HAP-1 (cell line): ENCODE data around the gene TSPAN2.

ENCODE experiments used
- DNase-seq, 2 experiments: peaks; one replicate each; pipeline ENCODE4 v3.0.0-alpha.2; 2016 to 2020; ENCODE audit warnings: low spot score in 2 of 2
- H3K27me3 ChIP-seq: fragments of 250-450 bp; sonication (Bioruptor Pico); 2 replicates; pipeline ENCODE4 v1.5.1; 2020; ENCODE audit warnings: low read depth, mild to moderate bottlenecking, moderate library complexity
- H3K36me3 ChIP-seq: fragments of 250-450 bp; sonication (Bioruptor Pico); replicated peaks from 2 replicates; pipeline ENCODE4 v1.5.1; 2020; ENCODE audit warnings: mild to moderate bottlenecking
- H3K4me1 ChIP-seq: fragments of 250-450 bp; sonication (Bioruptor Pico); 2 replicates; pipeline ENCODE4 v1.5.1; 2020; ENCODE audit warnings: mild to moderate bottlenecking
- H3K4me3 ChIP-seq: fragments of 250-450 bp; sonication (Bioruptor Pico); 2 replicates; pipeline ENCODE4 v1.5.1; 2020; ENCODE audit warnings: mild to moderate bottlenecking, moderate library complexity
- H3K9me3 ChIP-seq: fragments of 250-450 bp; sonication (Bioruptor Pico); 2 replicates; pipeline ENCODE4 v1.5.1; 2020; ENCODE audit warnings: mild to moderate bottlenecking, moderate library complexity
- in situ Hi-C: fragments of 300-500 bp; cut with MboI; formaldehyde crosslinking; loops from 3 replicates; pipeline ENCODE4 v1.14.3; 2020; ENCODE audit warnings: low sequenced_read_pairs, inconsistent platforms, mixed read lengths

Gene TSPAN2

GRCh38 chr1:115089420-115090185 is at the start of gene TSPAN2:
Gene TSPAN2, minus strand, starts transcription at chr1:115089503. Its CDS starts 71 bp downstream, at chr1:115089432.
- Histone ChIP-seq H3K4me1 (no peaks in the 10 kb centered on the region), H3K9me3 (no peaks in the 10 kb centered on the region), H3K4me3 (peak within 1 kb of the TSS; percentile 46), H3K27me3 (no peaks in the 10 kb centered on the region), H3K36me3 (no peaks in the 10 kb centered on the region)
- peak; percentile 42 to 80 for DNase-seq
- in situ Hi-C loops: no loop called here

- Histone ChIP-seq H3K9me3 (no peaks in the 10 kb centered on the region), H3K4me1 (no peaks in the 10 kb centered on the region), H3K27me3 (no peaks in the 10 kb centered on the region), H3K36me3 (no peaks in the 10 kb centered on the region), H3K4me3 (no peak overlapping the region)
- peak; percentile 55 to 82 for DNase-seq
- in situ Hi-C loops: loop anchor here (5.0 to 25.0 kb wide), 2 partner anchors 453 to 623 kb away; partner anchors contain the start of gene CASQ2
Measured at GRCh38 chr1:115138973-115139372, 49.7 kb upstream of the TSPAN2 start.

GRCh38 chr1:115138271-115138670 is 49.0 kb upstream of the TSPAN2 start:
- H3K36me3 ChIP-seq: no peaks in the 10 kb centered on the region
- H3K27me3 ChIP-seq: no peaks in the 10 kb centered on the region
- H3K4me3 ChIP-seq: no peak overlapping the region
- H3K4me1 ChIP-seq: no peaks in the 10 kb centered on the region
- in situ Hi-C loops: loop anchor here (5.0 to 25.0 kb wide), 2 partner anchors 454 to 624 kb away; partner anchors contain the start of gene CASQ2
- H3K9me3 ChIP-seq: no peaks in the 10 kb centered on the region
- DNase-seq: no peak

GRCh38 chr1:115137191-115137590 is 47.9 kb upstream of the TSPAN2 start:
- Histone ChIP-seq H3K9me3 (no peaks in the 10 kb centered on the region), H3K27me3 (no peaks in the 10 kb centered on the region), H3K36me3 (no peaks in the 10 kb centered on the region), H3K4me3 (no peak overlapping the region), H3K4me1 (no peaks in the 10 kb centered on the region)
- in situ Hi-C loops: loop anchor here (5.0 to 25.0 kb wide), 2 partner anchors 455 to 625 kb away; partner anchors contain the start of gene CASQ2
- no peak for DNase-seq

GRCh38 chr1:115136706-115137105 is 47.4 kb upstream of the TSPAN2 start:
- Histone ChIP-seq H3K36me3 (no peaks in the 10 kb centered on the region), H3K4me3 (no peak overlapping the region), H3K27me3 (no peaks in the 10 kb centered on the region), H3K4me1 (no peaks in the 10 kb centered on the region), H3K9me3 (no peaks in the 10 kb centered on the region)
- no peak for DNase-seq
- in situ Hi-C loops: loop anchor here (5.0 to 25.0 kb wide), 2 partner anchors 456 to 626 kb away; partner anchors contain the start of gene CASQ2

- Histone ChIP-seq H3K27me3 (no peaks in the 10 kb centered on the region), H3K4me1 (no peaks in the 10 kb centered on the region), H3K36me3 (no peaks in the 10 kb centered on the region), H3K9me3 (no peaks in the 10 kb centered on the region), H3K4me3 (no peak overlapping the region)
- in situ Hi-C loops: loop anchor here (5.0 to 25.0 kb wide), 2 partner anchors 456 to 626 kb away; partner anchors contain the start of gene CASQ2
- no peak for DNase-seq
Measured at GRCh38 chr1:115136106-115136505, 46.8 kb upstream of the TSPAN2 start.

- in situ Hi-C loops: loop anchor here (5.0 to 25.0 kb wide), 2 partner anchors 457 to 627 kb away; partner anchors contain the start of gene CASQ2
- no peak overlapping the region for H3K4me3 ChIP-seq
- no peaks in the 10 kb centered on the region for H3K27me3 ChIP-seq
- no peak for DNase-seq
- no peaks in the 10 kb centered on the region for H3K9me3 ChIP-seq
- H3K36me3 ChIP-seq: no peaks in the 10 kb centered on the region
- no peaks in the 10 kb centered on the region for H3K4me1 ChIP-seq
Measured at GRCh38 chr1:115135681-115136080, 46.4 kb upstream of the TSPAN2 start.

- no peaks in the 10 kb centered on the region for H3K4me1 ChIP-seq
- in situ Hi-C loops: loop anchor here (5.0 to 25.0 kb wide), 2 partner anchors 457 to 627 kb away; partner anchors contain the start of gene CASQ2
- DNase-seq: no peak
- no peak overlapping the region for H3K4me3 ChIP-seq
- H3K9me3 ChIP-seq: no peaks in the 10 kb centered on the region
- no peaks in the 10 kb centered on the region for H3K36me3 ChIP-seq
- H3K27me3 ChIP-seq: no peaks in the 10 kb centered on the region
Measured at GRCh38 chr1:115134850-115135480, 45.7 kb upstream of the TSPAN2 start.

GRCh38 chr1:115134231-115134630 is 44.9 kb upstream of the TSPAN2 start:
- H3K36me3 ChIP-seq: no peaks in the 10 kb centered on the region
- H3K9me3 ChIP-seq: no peaks in the 10 kb centered on the region
- no peaks in the 10 kb centered on the region for H3K4me1 ChIP-seq
- in situ Hi-C loops: loop anchor here (25.0 kb wide), 1 partner anchor 628 kb away; the partner anchor contains the start of gene CASQ2
- no peaks in the 10 kb centered on the region for H3K27me3 ChIP-seq
- DNase-seq: no peak
- H3K4me3 ChIP-seq: no peak overlapping the region

GRCh38 chr1:115133440-115133839 is 44.1 kb upstream of the TSPAN2 start:
- no peak for DNase-seq

GRCh38 chr1:115130786-115131185 is 41.5 kb upstream of the TSPAN2 start:
- H3K36me3 ChIP-seq: no peaks in the 10 kb centered on the region
- no peak for DNase-seq
- no peak overlapping the region for H3K4me3 ChIP-seq
- H3K9me3 ChIP-seq: no peaks in the 10 kb centered on the region
- H3K4me1 ChIP-seq: no peaks in the 10 kb centered on the region
- in situ Hi-C loops: loop anchor here (25.0 kb wide), 1 partner anchor 632 kb away; the partner anchor contains the start of gene CASQ2
- no peaks in the 10 kb centered on the region for H3K27me3 ChIP-seq

More at GRCh38 chr1:115133440-115133839, 44.1 kb upstream of the TSPAN2 start:
- Histone ChIP-seq H3K27me3 (no peaks in the 10 kb centered on the region), H3K36me3 (no peaks in the 10 kb centered on the region), H3K4me3 (no peak overlapping the region), H3K4me1 (no peaks in the 10 kb centered on the region), H3K9me3 (no peaks in the 10 kb centered on the region)
- in situ Hi-C loops: loop anchor here (25.0 kb wide), 1 partner anchor 629 kb away; the partner anchor contains the start of gene CASQ2

GRCh38 chr1:115129071-115129640 is 39.9 kb upstream of the TSPAN2 start:
- Histone ChIP-seq H3K9me3 (no peaks in the 10 kb centered on the region), H3K36me3 (no peaks in the 10 kb centered on the region), H3K4me3 (no peak overlapping the region), H3K4me1 (no peaks in the 10 kb centered on the region), H3K27me3 (no peaks in the 10 kb centered on the region)
- no peak for DNase-seq
- in situ Hi-C loops: loop anchor here (25.0 kb wide), 1 partner anchor 633 kb away; the partner anchor contains the start of gene CASQ2

GRCh38 chr1:115127539-115127938 is 38.2 kb upstream of the TSPAN2 start:
- H3K27me3 ChIP-seq: no peaks in the 10 kb centered on the region
- no peak for DNase-seq
- no peak overlapping the region for H3K4me3 ChIP-seq
- in situ Hi-C loops: loop anchor here (25.0 kb wide), 1 partner anchor 635 kb away; the partner anchor contains the start of gene CASQ2
- no peaks in the 10 kb centered on the region for H3K4me1 ChIP-seq
- H3K9me3 ChIP-seq: 0 out of 2 replicates have a peak, but pooled peaks cover 2% of the 10 kb centered on the region
- no peaks in the 10 kb centered on the region for H3K36me3 ChIP-seq
